BJ (cell line): ENCODE data around the gene ATCAY. TPM values are rescaled to one million over a fixed set of nuclear protein-coding genes. Genes with fewer than 3 reads are reported as not detected.

Experiments used
- CTCF ChIA-PET: fragments of 350-600 bp; formaldehyde crosslinking; extraction: SDS; loops from one replicate; lab custom pipeline; 2021; ENCODE audit warnings: antibody characterized with exemption, inconsistent platforms; lab: Yijun Ruan, JAX
- POLR2A ChIA-PET: fragments of 300-600 bp; sonication (Branson Sonifier 250); formaldehyde crosslinking; extraction: SDS; loops from one replicate; lab custom pipeline; 2021; ENCODE audit warnings: antibody characterized with exemption; lab: Charles Lee
- DNase-seq: peaks from one replicate; pipeline ENCODE4 v3.0.0-alpha.2; 2011; ENCODE audit warnings: low read depth
- H3K27me3 ChIP-seq: 2 replicates; pipeline ENCODE4 v1.6.0; 2011; ENCODE audit warnings: low read length; ENCODE audit not compliant: control insufficient read depth, insufficient read depth
- H3K36me3 ChIP-seq: 2 replicates; pipeline ENCODE4 v1.5.1; 2011; ENCODE audit warnings: low read length; ENCODE audit not compliant: control insufficient read depth, insufficient read depth
- H3K4me3 ChIP-seq: 2 replicates; pipeline ENCODE4 v1.5.1; 2011; ENCODE audit warnings: low read depth, mild to moderate bottlenecking, control low read depth, low read length
- CTCF ChIP-seq: IDR thresholded peaks from 2 replicates; pipeline ENCODE4 v1.5.1; 2011; ENCODE audit warnings: low read depth, mild to moderate bottlenecking, control low read depth, inconsistent platforms, low read length, moderate library complexity; ENCODE audit not compliant: insufficient read depth
- polyA plus RNA-seq: library from polyadenylated mRNA; depleted of rRNA; stranded (reverse); fragments of >200 nt; gene quantifications from 2 replicates; pipeline ENCODE4 v1.2.3, GENCODE V29; 2011

The ATCAY gene
- polyA plus RNA-seq, 1 experiment = not detected

DNA sequence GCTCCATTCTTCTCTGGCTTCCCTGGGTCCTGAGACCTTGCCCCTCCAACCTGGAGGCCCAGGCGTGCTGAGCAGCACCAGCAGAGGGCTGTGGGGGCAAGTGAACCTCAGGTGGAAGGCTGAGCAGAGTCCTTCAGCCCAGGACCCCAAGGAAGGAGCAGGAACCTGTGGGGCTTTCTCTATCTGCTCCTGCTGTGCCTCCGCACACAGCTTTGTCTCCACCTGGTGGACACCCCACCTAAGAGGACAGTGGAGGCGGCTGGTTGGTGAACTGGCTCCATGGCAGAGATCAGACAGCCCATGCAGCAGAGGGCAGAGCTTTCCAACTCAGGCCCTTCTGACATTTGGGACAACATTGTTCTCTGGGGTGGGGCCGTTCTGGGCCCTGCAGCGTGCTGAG lies 31.4 kb upstream of the ATCAY start:
- ChIA-PET POLR2A (no interaction called here), CTCF (interaction anchor here (0.6 to 2.1 kb wide), 5 partner anchors 9 to 86 kb away, joined by 3 to 8 read pairs (median 3); no protein-coding TSS in a partner anchor)
- no peaks in the 10 kb centered on the region for H3K36me3 ChIP-seq
- TF ChIP-seq CTCF = peak; percentile 49
- DNase-seq = no peak
- peaks cover 10% of the 10 kb centered on the region for H3K27me3 ChIP-seq
- H3K4me3 ChIP-seq = no peak overlapping the region

GRCh38 chr19:3849787-3850186 lies 30.7 kb upstream of the ATCAY start:
- no peaks in the 10 kb centered on the region for H3K36me3 ChIP-seq
- no peak for TF ChIP-seq CTCF
- CTCF ChIA-PET = interaction anchor here (0.6 to 2.1 kb wide), 4 partner anchors 10 to 87 kb away, joined by 3 to 8 read pairs (median 3); no protein-coding TSS in a partner anchor
- peaks cover 10% of the 10 kb centered on the region for H3K27me3 ChIP-seq
- no peak for DNase-seq
- H3K4me3 ChIP-seq = no peak overlapping the region
- POLR2A ChIA-PET = no interaction called here

- Histone ChIP-seq H3K27me3 (peaks cover 10% of the 10 kb centered on the region), H3K4me3 (no peak overlapping the region), H3K36me3 (no peaks in the 10 kb centered on the region)
- POLR2A ChIA-PET = no interaction called here
- no peak for DNase-seq
- CTCF ChIA-PET = interaction anchor here (2.1 kb wide), 1 partner anchor 10 kb away, joined by 8 read pairs; no protein-coding TSS in a partner anchor
- TF ChIP-seq CTCF = no peak
These were observed 30.0 kb upstream of the ATCAY start for GRCh38 chr19:3850320-3850972.

GRCh38 chr19:3851254-3852176 lies 29.0 kb upstream of the ATCAY start:
- ChIA-PET POLR2A (no interaction called here), CTCF (interaction anchor here (0.9 kb wide), 1 partner anchor 33 kb away, joined by 3 read pairs; no protein-coding TSS in a partner anchor)
- Histone ChIP-seq H3K4me3 (no peak overlapping the region), H3K27me3 (peaks cover 8% of the 10 kb centered on the region), H3K36me3 (no peaks in the 10 kb centered on the region)
- no peak for TF ChIP-seq CTCF
- DNase-seq = no peak

DNA sequence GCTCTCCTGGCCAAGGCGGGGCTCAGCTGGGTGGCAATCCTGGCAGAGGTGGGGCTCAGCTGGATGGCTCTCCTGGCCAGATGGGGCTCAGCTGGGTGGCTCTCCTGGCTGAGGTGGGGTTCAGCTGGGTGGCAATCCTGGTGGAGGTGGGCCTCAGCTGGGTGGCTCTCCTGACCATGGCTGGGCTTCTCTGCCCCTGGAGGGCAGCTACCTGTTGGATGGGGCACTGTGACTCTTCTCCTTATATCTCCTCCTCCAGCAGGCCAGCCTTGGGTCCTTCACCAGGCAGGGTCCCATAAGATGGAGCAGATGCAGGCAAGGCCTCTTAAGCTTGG lies 28.3 kb upstream of the ATCAY start:
- Histone ChIP-seq H3K4me3 (no peak overlapping the region), H3K36me3 (no peaks in the 10 kb centered on the region), H3K27me3 (peaks cover 4% of the 10 kb centered on the region)
- ChIA-PET CTCF (interaction anchor here (0.8 to 1.0 kb wide), 3 partner anchors 20 to 117 kb away, joined by 3 read pairs; no protein-coding TSS in a partner anchor), POLR2A (no interaction called here)
- no peak for TF ChIP-seq CTCF
- no peak for DNase-seq
